GM23248 (cell line): ENCODE results near the gene HEXIM1. TPM values are rescaled to one million over a fixed set of nuclear protein-coding genes. Genes with fewer than 3 reads are reported as not detected.
A peak's percentile ranks its signal among the peaks of the same experiment; 100 is the strongest.

ENCODE experiments used
- DNase-seq: peaks from one replicate; pipeline ENCODE4 v3.0.0-alpha.2; 2015
- H2AFZ ChIP-seq: fragments of 200-600 bp; sonication (generic); 2 replicates; pipeline ENCODE4 v1.6.1; 2016; ENCODE audit warnings: antibody characterized with exemption
- H3F3A ChIP-seq: fragments of 200-600 bp; sonication (generic); 2 replicates; pipeline ENCODE4 v1.6.1; 2016; ENCODE audit warnings: mild to moderate bottlenecking, antibody characterized with exemption, mixed run types; ENCODE audit not compliant: insufficient read depth
- H3K27ac ChIP-seq: fragments of 200-600 bp; sonication (generic); 2 replicates; pipeline ENCODE4 v1.5.1; 2016; ENCODE audit warnings: mild to moderate bottlenecking
- H3K27me3 ChIP-seq: fragments of 200-600 bp; sonication (generic); replicated peaks from 2 replicates; pipeline ENCODE4 v1.6.1; 2016; ENCODE audit warnings: mild to moderate bottlenecking; ENCODE audit not compliant: insufficient read depth
- H3K36me3 ChIP-seq: fragments of 200-600 bp; sonication (generic); 2 replicates; pipeline ENCODE4 v1.6.1; 2016; ENCODE audit warnings: low read depth, mild to moderate bottlenecking
- H3K4me1 ChIP-seq: fragments of 200-600 bp; sonication (generic); 2 replicates; pipeline ENCODE4 v1.6.1; 2016; ENCODE audit warnings: mild to moderate bottlenecking; ENCODE audit not compliant: insufficient read depth
- H3K4me2 ChIP-seq: fragments of 200-600 bp; sonication (generic); one replicate; pipeline ENCODE4 v1.6.1; 2016; ENCODE audit warnings: mild to moderate bottlenecking; ENCODE audit not compliant: unreplicated experiment
- H3K4me3 ChIP-seq: fragments of 200-600 bp; sonication (generic); 2 replicates; pipeline ENCODE4 v1.5.1; 2016; ENCODE audit warnings: mild to moderate bottlenecking
- H3K79me2 ChIP-seq: fragments of 200-600 bp; sonication (generic); 2 replicates; pipeline ENCODE4 v1.6.1; 2016; ENCODE audit warnings: mild to moderate bottlenecking; ENCODE audit not compliant: insufficient read depth
- H3K9ac ChIP-seq: fragments of 200-600 bp; sonication (generic); 2 replicates; pipeline ENCODE4 v1.6.1; 2016; ENCODE audit warnings: mild to moderate bottlenecking
- H3K9me2 ChIP-seq: fragments of 200-600 bp; sonication (generic); 2 replicates; pipeline ENCODE4 v1.6.1; 2016; ENCODE audit warnings: mixed run types, mild to moderate bottlenecking, moderate library complexity; ENCODE audit not compliant: insufficient read depth
- H3K9me3 ChIP-seq: fragments of 200-600 bp; sonication (generic); one replicate; pipeline ENCODE4 v1.6.1; 2017; ENCODE audit warnings: low read depth
- H4K20me1 ChIP-seq: fragments of 200-600 bp; sonication (generic); 2 replicates; pipeline ENCODE4 v1.6.0; 2016; ENCODE audit not compliant: insufficient read depth
- EZH2 ChIP-seq: fragments of 200-600 bp; sonication (generic); IDR thresholded peaks from 2 replicates; pipeline ENCODE4 v1.6.1; 2018; ENCODE audit warnings: antibody characterized with exemption, mild to moderate bottlenecking; ENCODE audit not compliant: insufficient read depth, poor library complexity, severe bottlenecking
- EZH2phosphoT487 ChIP-seq: fragments of 200-600 bp; sonication (generic); IDR thresholded peaks from 2 replicates; pipeline ENCODE4 v1.6.1; 2018; ENCODE audit warnings: antibody characterized with exemption, moderate library complexity, mild to moderate bottlenecking, low read depth; ENCODE audit not compliant: insufficient read depth
- WGBS, 2 experiments: methylation state at CpG; one replicate each; pipeline ENCODE4 v1.1.6; 2015 to 2017; ENCODE audit warnings: low lambda C conversion rate in 2 of 2, low coverage in 1 of 2; ENCODE audit errors: missing lambda C conversion rate in 2 of 2; 5-methylcytosine and 5-hydroxymethylcytosine counted together
- in situ Hi-C: fragments of 300-500 bp; cut with MboI; formaldehyde crosslinking; loops from 2 replicates; pipeline ENCODE4 v1.15.0; 2020
- polyA plus RNA-seq: library from polyadenylated mRNA; unstranded; fragments of >200 nt; fragmentation: Nextera tagmentation; extraction: Ambion mirVana; gene quantifications from 2 replicates; pipeline ENCODE4 v1.2.1, GENCODE V29; 2016
- total RNA-seq: library from RNA; depleted of rRNA; stranded (reverse); fragments of >200 nt; shearing (Covaris generic); gene quantifications from 2 replicates; pipeline ENCODE4 v1.2.3, GENCODE V29; 2014

Gene HEXIM1
- total and polyA plus RNA-seq, 2 experiments from 2014 or later = 10.6 to 16.2 TPM

GRCh38 chr17:45125509-45125908 is 22.8 kb upstream of the HEXIM1 start:
- no peak overlapping the region for H3K4me2 ChIP-seq
- peaks cover 44% of the 10 kb centered on the region for H3K4me1 ChIP-seq

GRCh38 chr17:45127207-45127547 is 21.1 kb upstream of the HEXIM1 start:
- Histone ChIP-seq H3K9ac (no peak overlapping the region), H2AFZ (no peak overlapping the region), H3K9me2 (no peaks in the 10 kb centered on the region), H3K27me3 (no peaks in the 10 kb centered on the region), H3F3A (no peaks in the 10 kb centered on the region), H4K20me1 (no peaks in the 10 kb centered on the region), H3K4me1 (peaks cover 51% of the 10 kb centered on the region), H3K79me2 (peaks cover 67% of the 10 kb centered on the region), H3K4me2 (no peak overlapping the region), H3K27ac (no peak overlapping the region), H3K9me3 (no peaks in the 10 kb centered on the region), H3K4me3 (no peak overlapping the region), H3K36me3 (no peaks in the 10 kb centered on the region)
- in situ Hi-C loops = loop anchor here (10.0 kb wide), 1 partner anchor 72 kb away; the partner anchor contains the start of gene DCAKD
- DNase-seq = no peak
- WGBS, 2 experiments = 95 to 98% methylated on average over 8 of the region's 8 CpGs
- no peak for TF ChIP-seq EZH2phosphoT487
- no peak for TF ChIP-seq EZH2

More at GRCh38 chr17:45125509-45125908, 22.8 kb upstream of the HEXIM1 start:
- Histone ChIP-seq H3K9ac (no peak overlapping the region), H4K20me1 (no peaks in the 10 kb centered on the region), H3K4me3 (no peak overlapping the region), H2AFZ (no peak overlapping the region), H3K9me2 (no peaks in the 10 kb centered on the region), H3K27me3 (no peaks in the 10 kb centered on the region), H3K27ac (no peak overlapping the region), H3K36me3 (no peaks in the 10 kb centered on the region), H3F3A (no peaks in the 10 kb centered on the region), H3K9me3 (no peaks in the 10 kb centered on the region), H3K79me2 (peaks cover 56% of the 10 kb centered on the region)
- WGBS, 2 experiments = 99% methylated on average over 8 of the region's 8 CpGs
- in situ Hi-C loops = loop anchor here (10.0 kb wide), 1 partner anchor 71 kb away; the partner anchor contains the start of gene DCAKD
- no peak for DNase-seq
- TF ChIP-seq EZH2 (no peak), EZH2phosphoT487 (no peak)

- H3K4me1 ChIP-seq = peaks cover 46% of the 10 kb centered on the region
- in situ Hi-C loops = loop anchor here (10.0 kb wide), 1 partner anchor 73 kb away; the partner anchor contains the start of gene DCAKD
- peak overlapping the region; percentile 39 for H3K4me2 ChIP-seq
- H3K9me2 ChIP-seq = no peaks in the 10 kb centered on the region
- no peak overlapping the region for H3K4me3 ChIP-seq
- 0 out of 2 replicates have a peak overlapping the region, but pooled peaks have one; percentile 31 for H2AFZ ChIP-seq
- DNase-seq = peak; percentile 57
- 26 to 35% methylated on average over 18 to 20 of the region's 20 CpGs for WGBS, 2 experiments
- H3K27ac ChIP-seq = no peak overlapping the region
- H3K9ac ChIP-seq = peak overlapping the region; percentile 16; the same call in 1 of the 2 replicates
- no peaks in the 10 kb centered on the region for H3K27me3 ChIP-seq
- H3F3A ChIP-seq = no peaks in the 10 kb centered on the region
- H3K36me3 ChIP-seq = no peaks in the 10 kb centered on the region
- H3K79me2 ChIP-seq = peaks cover 62% of the 10 kb centered on the region
- no peaks in the 10 kb centered on the region for H3K9me3 ChIP-seq
- TF ChIP-seq EZH2phosphoT487 = no peak
- TF ChIP-seq EZH2 = no peak
- H4K20me1 ChIP-seq = no peaks in the 10 kb centered on the region
Measured at GRCh38 chr17:45127548-45128300, 20.6 kb upstream of the HEXIM1 start.

GRCh38 chr17:45128331-45128730 is 19.9 kb upstream of the HEXIM1 start:
- Histone ChIP-seq H3F3A (no peaks in the 10 kb centered on the region), H3K9ac (peak overlapping the region; percentile 16; the same call in 1 of the 2 replicates), H3K9me3 (no peaks in the 10 kb centered on the region), H3K4me3 (no peak overlapping the region), H3K36me3 (no peaks in the 10 kb centered on the region), H3K79me2 (peaks cover 57% of the 10 kb centered on the region), H3K4me2 (no peak overlapping the region), H3K27me3 (no peaks in the 10 kb centered on the region), H3K9me2 (no peaks in the 10 kb centered on the region), H4K20me1 (no peaks in the 10 kb centered on the region), H2AFZ (0 out of 2 replicates have a peak overlapping the region, but pooled peaks have one; percentile 31), H3K27ac (no peak overlapping the region), H3K4me1 (peaks cover 40% of the 10 kb centered on the region)
- 71 to 74% methylated on average over 5 of the region's 5 CpGs for WGBS, 2 experiments
- in situ Hi-C loops = loop anchor here (10.0 kb wide), 1 partner anchor 74 kb away; the partner anchor contains the start of gene DCAKD
- TF ChIP-seq EZH2 = no peak
- TF ChIP-seq EZH2phosphoT487 = no peak
- DNase-seq = no peak
